ENCODE data around the gene MRPL40.

The MRPL40 gene

DNA sequence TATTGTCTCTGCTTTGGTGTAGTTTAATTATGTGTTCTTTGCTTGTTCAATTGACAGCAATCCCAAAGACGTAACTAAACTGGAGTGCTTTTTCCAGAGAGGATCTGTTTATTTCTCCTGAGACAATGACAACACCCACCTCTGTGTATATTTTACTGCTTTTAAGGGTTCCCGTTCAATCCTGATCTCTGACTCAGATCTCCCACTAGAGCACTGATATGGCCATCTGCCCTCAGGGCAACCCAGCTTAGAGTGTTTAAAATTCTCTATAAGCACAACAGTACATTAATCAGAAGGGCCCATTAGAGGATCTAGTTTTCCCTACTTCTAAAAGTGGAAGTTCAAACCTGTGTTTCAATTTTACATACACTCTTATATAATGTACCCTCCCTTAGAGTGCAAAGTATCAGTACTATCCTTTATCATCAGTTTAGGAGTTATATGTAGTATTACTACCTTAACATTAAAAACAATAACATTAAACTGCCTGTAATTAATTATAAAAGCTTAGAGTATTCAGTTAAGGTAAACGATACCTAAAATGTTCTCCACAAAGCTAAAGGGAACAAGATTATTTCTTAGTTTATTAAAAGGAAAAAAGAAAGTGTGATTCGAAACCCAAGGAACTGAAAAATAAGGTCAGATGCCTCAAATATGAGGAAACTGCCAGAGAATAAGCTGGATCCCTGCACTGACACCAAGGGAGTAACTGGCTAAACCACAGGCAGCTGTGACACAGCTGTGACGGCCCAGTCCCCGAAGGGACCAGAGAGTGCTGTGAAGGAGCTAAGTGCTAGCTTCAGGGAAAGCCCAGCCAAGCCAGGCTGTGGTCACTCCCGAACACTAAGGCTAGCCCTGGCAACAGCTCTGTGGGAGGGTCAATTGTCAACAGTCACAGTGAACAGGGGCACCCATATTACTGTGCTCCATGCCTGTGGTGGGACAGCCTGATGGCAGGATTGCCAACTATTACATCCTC, 31.4 kb downstream of the MRPL40 start:
- no peak for DNase-seq

DNA sequence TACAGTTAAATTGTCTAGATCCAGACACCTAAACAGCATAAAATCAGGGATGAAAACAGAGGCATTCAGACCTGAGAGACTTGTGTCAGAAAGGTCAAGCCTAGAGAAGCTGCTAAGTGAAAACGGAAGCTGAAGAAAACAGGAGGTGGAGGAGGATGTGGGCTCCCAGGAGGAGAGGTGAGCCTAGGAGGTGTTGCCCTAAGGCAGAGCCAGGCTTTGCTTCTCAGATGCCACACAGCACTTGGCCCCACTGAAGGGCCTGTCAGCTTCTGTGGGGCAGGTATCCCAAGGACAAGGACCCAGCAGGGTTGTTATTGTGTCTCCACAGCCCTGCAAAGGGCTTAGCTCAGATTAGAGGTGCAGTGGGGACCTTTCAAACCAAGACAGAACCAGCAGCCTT, 32.2 kb downstream of the MRPL40 start:
- no peak for DNase-seq

DNA sequence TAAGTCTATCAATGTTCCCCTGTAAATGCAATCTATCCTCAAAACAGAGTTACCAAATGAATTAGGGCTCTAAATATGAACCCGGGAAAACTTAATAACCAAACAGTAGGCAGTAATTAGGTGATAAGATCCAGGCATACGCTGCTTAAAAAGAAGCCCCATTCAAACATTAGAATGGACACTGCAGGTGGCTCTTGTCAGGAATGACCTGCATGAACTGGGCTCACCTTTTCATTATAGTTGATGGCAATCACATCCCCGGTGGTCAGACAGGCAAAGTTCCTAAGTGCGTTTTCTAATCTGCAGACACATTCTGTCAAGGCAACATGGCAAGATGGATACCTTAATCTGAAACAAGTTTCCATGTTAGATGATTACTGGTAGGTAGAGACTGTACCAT, 32.6 kb downstream of the MRPL40 start:
- DNase-seq, result no peak

- no peak for DNase-seq
These were observed 33.9 kb downstream of the MRPL40 start for GRCh38 chr22:19466126-19466716.

DNA sequence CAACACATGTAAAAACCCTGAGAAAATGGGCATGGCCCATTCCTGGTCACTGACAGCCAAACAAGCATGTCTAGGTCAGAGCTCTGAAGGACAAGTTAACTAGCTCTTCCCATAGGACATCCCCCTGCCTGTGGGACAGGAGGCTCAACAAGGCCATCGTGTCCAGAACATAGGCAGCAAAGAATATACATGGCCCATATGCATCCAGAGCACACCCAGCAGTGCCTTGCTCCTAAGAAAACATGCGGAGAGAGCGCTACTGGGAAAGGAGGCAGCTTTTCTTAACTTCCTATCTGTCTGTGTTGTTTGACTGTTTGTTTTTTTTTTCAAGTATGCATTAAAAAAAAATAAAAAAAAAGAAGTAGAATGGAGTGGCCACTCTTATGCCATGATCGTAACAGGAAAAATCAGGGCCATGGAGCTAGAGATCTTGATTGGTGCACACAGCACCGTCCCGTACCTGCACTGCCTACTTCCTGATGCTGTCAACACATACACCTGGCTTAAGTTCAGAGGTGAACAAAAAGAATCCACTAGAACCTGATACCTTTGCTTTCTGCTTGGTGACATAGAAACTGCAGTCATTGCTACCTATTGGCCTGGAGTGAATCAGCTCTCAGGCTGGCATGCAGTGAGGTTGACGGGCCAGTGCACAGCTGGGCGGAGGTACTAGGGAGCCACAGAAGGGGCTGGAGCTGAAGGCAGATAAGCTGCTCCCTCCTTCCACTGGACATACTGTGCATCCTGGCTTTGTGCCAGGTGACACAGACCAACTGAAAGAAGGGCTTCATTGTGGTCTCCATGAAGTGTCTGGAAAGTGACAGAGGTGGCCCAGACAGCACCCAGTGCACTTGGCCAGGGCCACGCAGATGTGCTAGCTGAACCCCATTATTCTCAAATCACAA, 34.8 kb downstream of the MRPL40 start:
- no peak for DNase-seq

GRCh38 chr22:19467912-19468311, 35.6 kb downstream of the MRPL40 start:
- no peak for DNase-seq

GRCh38 chr22:19469421-19469820, 37.1 kb downstream of the MRPL40 start:
- no peak for DNase-seq

- no peak for DNase-seq
These were observed 37.7 kb downstream of the MRPL40 start for GRCh38 chr22:19470010-19470409.

DNA sequence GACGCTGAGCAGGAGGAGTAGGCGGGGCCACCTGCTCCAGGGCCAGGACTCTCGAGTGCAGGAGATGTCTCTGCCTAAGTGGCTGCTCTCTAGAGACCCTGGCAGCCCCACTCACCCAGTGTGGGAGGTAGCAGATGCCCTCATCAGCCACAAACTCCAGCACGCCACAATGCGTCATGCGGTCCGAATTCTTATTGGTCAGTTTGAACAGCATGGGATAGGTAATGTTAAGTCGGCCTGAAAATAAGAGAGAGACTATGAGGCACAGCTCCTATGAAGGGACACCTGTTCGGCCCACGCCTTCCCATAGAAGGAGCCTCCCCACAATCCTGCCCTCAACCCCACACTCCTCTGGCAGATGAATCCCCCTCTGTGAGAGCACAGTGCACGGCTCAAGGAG, 39.2 kb downstream of the MRPL40 start:
- DNase-seq, result no peak

- no peak for DNase-seq
These were observed 39.9 kb downstream of the MRPL40 start for GRCh38 chr22:19472233-19472632.

DNA sequence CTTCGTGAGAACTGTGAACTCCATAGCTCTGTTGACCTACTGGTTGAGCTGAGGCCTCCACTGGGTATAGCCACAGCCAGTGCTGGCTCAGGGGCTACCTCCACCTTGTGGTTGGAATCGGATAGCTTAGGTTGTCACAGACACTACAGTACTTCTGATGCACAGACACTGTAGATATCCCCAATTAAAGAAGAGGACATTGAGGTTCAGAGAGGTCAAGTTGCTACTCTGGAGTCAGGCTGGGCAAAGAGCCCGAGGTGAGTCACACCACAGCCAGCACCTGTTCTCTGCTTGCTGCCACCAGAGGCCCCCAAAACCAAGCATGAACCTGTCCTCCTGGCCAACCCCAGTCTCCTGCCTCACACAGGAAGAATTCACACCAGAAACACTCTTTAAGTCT, 41.2 kb downstream of the MRPL40 start:
- DNase-seq, result no peak

DNA sequence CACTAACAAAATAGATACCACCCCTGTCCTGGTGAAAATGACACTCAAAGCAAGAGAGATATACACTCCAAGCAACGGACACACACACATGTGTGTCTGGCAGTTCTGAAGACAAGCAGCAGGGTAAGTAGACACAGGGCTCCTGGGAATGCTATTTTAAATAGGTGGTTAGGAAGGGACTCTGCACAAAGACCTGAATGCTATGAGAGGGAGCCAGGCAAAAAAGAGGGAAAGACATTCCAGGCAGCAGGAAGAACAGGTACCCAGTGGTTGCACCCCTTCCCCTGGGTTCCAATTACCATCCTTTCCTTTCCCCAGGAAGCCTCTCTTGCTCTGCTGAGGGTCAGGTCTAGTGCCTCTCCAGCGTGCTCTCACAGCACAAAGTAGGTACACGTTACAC, 43.7 kb downstream of the MRPL40 start:
- no peak for DNase-seq

GRCh38 chr22:19477321-19478044, 45.1 kb downstream of the MRPL40 start:
- DNase-seq, result no peak

GRCh38 chr22:19478045-19478900, 45.9 kb downstream of the MRPL40 start:
- no peak for DNase-seq

- DNase-seq, result peak; percentile 75
These were observed 46.6 kb downstream of the MRPL40 start, which contains the start of gene UFD1 for GRCh38 chr22:19478901-19479354. Gene UFD1, minus strand, starts transcription at chr22:19479193. Its CDS starts 108 bp downstream, at chr22:19479085.

DNA sequence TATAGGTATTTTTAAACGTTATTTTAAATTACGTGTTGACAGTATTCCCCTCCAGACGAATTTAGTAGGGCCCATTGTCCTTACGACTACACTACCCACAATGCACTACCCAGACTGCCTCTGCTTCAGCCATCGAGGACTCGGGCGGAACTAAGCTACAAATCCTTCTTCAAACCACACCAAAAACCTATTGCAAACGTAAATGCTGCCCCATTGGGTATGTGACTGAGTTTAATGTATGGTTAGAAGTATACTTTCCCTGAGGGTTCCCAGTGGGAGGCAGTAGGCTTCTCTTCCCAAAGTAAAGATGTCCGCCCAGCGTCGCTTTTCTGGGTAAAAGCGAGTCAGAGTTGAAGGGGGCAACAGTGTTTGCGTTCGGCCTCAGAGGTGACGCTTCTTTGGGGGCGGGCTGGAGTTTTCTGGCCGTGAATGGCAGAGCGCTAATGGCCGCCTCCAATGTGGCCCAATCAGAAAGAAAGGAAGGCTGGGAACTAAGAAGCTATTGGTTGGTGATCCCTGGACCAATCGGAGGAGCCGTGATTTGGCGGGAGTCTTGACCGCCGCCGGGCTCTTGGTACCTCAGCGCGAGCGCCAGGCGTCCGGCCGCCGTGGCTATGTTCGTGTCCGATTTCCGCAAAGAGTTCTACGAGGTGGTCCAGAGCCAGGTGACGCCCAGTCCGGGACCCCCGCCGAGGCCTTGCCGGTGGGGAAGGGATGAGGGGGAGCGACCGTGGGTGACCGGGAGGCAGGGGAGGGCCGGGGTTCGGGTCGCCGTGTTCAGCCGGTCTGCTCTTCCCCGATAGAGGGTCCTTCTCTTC, 47.2 kb downstream of the MRPL40 start, which contains the start of gene CDC45:
Gene CDC45 (plus strand): TSS at position 566 of the 818 bp plus-strand sequence. CDS start 49 bp downstream, at position 615.
- DNase-seq, result peak; percentile 97

- DNase-seq, result no peak
These were observed 47.8 kb downstream of the MRPL40 start for GRCh38 chr22:19480173-19480568.

DNA sequence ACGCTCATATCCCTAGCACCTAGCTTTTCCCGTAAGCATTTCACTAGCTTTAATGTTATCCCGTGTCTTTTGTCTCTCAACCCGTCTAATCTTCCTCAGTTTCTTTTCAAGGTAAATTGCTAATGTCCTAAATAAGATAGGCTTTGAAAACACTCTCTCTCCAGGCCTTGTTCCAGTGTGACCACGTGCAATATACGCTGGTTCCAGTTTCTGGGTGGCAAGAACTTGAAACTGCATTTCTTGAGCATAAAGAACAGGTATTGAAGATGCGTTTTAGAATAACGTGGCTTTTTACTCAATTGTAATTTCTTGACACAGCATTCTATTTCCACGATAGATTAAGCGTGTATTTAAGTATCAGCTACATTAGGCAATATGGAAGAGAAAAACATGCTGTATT, 48.4 kb downstream of the MRPL40 start:
- DNase-seq, result no peak

DNA sequence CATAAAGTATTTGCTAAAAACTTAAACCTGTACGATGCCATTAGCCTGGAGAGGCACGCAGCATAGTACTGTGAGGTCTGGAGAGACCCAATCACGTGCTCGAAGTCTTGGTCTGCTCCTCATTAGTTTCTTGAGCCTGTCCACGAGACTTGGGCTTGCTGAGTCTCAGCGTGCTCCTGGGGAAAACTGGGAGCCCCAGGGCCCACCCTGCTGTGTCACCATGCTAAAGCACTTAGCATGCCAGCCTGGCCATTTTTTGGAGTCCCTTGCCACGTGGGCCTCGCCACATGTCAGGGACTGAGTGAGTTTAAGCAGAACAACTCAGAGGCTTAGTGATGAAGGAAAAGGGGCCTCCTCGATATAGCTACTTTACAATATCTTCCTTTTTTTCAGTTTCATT, 50.0 kb downstream of the MRPL40 start:
- DNase-seq, result no peak
